HG02885 (cell line): ENCODE data around the gene ZFPM1.
"Not testable (repeated sequence)": the region's sequence is repeated elsewhere in the genome, so short reads cannot be mapped to it uniquely, and the experiment has no call there.

Experiments used
- ATAC-seq: cut with Tn5 transposase; IDR thresholded peaks from one replicate; pipeline ENCODE4 v1.9.1; 2021; ENCODE audit warnings: mild to moderate bottlenecking; ENCODE audit not compliant: unreplicated experiment, poor library complexity

Gene ZFPM1

DNA sequence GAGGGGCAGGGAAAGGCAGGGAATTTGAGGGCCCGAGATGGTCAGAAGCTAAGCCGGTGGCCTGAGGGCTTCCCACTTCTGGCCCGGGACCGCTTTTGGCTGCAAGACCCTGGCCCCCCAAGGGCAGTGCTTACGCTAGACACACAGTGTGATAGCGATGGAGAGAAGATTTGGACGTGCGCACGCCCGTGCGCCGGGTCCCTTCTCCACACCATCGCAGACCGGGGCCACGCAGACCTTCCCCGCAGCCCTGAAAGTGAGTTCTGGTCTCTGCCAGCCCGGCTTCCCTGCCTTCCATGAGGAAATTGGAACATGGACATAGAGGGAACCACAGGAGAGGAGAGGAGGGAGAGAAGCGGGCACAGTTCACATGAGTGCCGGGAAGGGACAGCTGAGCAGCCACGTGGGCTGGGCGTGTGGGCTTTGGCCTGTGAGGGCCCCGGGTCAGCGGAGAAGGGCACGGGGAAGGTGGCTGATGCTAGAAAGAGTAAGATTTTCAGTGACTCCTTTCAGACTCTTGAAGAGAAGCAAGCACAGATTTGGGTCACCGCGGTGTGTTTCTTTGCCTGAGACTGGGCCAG, 23.8 kb downstream of the ZFPM1 start:
- ATAC-seq = no peak

DNA sequence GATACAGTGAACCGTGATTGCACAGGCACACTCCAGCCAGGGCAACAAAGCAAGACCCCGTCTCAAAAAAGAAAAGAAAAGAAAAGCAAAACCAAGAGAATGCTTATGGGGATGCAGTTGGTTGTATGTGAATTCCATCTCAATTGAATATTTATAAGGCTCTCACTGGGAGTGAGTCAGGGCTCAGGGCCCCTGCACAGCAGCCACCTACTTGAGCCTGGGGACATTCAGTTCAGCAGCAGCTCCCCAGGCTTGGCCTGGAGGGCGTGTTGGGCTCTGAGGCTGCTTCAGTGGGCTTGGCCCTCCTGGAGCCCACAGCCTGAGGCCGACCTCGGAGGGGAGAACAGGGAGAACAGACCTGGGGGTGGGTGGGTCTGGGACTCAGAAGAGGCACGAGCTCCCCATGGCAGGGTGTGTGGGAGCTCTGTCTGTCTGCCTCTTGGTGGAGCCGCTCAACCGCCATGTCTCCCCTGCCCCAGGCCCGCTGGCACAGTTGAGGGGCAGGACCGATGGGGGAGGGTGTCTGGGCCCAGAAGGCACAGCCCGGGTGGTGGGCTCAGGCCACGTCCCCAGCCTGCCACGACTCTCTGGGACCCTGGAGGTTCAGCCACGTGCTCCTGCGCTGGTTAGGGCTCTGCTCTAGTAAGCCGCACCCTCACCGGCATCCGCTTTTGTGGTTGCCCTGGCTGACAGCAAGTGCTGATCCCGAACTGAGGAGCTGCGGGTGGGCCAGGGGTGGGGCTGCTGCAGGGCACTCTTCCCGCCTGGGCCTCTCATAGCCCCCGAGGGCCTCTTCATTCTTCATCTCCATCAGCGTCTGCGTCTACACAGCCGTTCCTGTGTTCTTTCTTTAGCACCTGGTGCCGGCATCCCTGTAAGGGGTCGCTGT, 24.8 kb downstream of the ZFPM1 start:
- ATAC-seq = no peak

DNA sequence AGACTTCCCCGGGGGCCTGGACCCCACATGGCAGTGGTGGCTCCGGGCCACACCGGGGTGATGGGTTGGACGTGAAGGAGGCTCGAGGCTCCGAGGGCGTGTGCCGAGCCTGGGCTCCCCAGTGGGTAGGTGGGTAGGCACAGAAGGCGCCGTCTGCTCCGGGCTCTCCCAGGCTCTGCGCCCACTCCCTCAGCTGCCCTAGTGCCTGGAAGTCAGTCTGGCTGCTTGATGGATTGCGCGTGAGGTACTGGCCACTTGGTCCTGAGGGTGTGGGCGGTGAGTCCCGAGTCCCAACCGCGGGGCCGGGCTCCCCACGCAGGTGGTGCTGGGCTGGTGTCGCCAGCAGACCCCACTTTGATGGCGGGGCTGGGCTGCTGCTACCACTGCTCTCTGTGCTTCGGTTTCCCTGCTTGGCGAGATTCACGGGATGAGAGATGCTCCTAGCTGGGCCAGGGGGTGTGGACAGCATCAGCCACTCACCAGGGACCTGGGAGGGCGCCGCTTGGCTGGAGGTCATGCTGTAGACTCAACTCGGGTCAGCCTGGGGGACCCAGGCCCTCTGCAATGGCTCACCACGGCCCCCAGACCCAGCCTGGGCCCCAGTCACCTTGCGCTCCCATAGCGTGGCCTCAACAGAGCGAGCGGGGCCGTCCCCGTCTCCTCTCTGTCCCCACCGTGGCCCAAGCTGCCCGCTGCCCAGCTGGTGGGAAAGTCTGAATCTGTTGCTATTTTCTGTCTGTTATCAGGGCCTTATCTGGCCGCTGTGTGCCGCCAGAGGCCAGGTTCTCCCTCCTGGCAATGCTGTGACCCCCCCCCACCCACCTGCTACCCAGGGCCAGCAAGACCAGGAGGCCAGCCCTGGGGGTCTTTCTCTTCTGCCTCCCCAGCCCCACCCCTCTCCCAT, 26.1 kb downstream of the ZFPM1 start:
- no peak for ATAC-seq

DNA sequence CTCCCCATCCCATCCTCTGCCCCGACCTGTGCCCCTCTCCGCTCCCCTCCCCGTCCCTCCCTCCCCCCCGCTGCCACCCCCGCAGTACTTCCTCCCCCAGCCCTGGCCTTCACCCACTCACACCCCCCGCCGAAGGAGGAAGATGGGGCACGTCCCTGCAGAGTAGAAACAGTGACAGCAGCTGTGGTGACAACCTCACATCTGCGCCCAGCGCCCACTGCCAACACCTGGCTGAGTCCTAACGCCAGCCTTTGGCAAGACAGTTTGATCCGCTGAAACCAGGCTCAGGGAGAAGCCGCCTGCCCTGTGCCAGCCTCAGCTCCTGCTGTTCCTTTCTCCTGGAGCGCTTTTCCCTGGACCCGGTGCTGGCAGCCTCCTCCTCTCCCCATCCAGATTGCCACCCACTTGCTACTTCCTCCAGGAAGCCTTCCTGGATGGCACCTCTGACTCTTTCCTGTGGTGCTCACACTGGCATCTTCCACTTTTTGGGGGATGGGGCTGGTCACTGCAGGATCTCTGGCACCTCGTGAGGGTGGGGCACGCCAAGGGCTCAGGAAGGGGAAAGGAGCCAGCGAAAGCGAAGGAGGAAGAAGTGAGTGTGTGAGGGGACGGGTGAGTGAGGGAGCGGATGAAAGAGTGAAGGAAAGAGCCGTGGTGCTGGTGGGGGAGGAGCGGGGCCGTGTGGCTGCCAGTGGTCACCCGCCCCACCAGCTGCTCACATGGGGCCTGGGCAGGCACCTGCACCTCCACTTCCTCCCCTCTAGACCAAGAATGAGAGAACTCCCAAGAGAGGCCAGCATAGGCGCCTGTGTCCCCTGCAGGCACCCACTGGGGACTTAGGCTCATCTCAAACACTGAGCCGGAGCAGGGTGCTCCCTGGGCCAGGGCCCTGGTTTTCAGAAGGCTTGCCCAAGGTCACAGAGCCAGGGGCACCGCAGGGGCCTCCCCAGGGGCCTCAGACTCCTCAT, 27.0 kb downstream of the ZFPM1 start:
- ATAC-seq = no peak

DNA sequence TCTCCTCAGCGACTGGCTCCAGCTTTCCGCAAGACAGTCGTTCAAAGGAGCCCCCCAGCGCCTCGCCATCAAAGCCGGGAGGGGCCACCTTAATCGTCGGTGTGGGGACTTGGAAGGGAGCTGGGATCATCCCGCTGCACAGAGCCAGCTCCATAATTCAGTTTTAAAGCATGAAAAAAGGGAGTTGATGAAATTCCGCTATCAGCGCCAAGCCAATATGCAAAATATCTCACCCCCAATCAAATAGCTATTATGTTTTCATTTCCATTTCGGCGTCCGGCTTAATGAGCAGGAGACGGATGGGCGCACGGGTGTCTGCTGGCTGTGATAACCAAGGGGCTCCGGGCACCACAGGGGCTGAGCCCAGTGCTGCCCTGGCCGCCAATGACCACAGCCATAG, 27.7 kb downstream of the ZFPM1 start:
- no peak for ATAC-seq

DNA sequence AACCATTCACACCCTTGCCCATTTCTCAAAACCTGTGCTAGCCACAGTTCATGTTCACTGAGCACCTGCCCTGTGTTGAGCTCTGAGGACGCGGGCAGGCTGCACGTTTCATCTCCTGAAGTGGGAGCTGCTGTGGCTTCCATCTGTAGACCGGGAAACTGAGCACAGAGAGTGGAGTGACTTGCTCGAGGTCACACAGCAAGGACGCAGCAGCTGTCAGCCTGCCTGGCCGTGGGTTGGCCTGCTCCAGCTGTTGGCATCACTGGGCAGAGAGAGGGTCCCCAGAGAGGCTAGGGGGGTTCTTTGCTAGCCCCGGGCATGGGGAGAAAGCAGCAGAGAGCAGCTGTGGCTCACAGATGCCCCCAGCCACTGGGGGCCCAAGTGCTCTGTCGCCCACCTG, 28.8 kb downstream of the ZFPM1 start:
- ATAC-seq = no peak

DNA sequence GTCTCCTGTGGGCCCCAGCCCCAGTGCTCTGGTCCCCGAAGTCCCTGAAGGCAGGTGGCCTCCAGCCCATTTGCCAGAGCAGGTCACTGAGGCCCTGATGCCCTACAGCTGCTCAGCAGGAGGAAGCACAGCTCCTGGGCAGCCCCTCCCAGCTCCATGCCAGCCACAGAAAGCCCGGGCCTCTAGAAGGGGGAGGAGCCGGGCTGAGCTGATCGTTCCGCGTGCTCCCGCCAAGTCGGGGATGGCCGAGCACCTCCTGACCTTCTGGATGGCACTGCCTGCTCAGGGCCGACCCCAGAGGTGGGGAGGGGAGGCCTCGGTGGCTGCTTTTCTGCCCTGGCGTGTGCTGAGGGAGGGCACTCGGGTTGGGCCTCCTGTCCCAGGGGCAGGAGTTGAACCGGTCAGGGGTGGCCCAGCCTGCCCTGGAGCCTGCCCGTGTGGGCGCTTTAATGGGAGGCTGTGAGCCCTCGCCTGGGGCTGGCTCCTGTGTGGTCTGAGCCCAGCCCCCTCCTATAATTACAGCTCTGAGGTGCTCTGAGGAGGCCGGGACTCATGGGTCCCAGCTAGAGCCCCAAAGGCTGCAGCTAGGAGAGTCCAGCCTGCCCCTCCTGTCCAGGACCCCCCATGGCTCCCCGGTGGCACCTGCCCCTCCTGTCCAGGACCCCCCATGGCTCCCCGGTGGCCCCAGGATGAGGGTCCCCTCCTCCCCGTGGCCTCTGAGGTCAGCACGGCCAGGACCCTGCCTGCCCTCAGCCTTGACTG, 29.7 kb downstream of the ZFPM1 start:
- no peak for ATAC-seq

DNA sequence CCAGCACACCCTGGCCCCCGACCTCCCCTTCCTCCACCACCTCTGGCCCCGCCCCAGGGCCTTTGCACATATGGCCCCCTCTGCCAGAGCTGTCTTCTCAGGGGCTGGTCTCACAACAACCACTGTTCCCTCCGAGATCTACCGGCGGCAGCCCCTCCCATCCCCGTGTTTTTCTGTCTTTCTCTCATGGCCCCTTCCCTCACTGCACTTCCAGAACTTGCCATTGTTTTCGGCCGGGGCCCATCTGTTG, 30.2 kb downstream of the ZFPM1 start:
- no peak for ATAC-seq

DNA sequence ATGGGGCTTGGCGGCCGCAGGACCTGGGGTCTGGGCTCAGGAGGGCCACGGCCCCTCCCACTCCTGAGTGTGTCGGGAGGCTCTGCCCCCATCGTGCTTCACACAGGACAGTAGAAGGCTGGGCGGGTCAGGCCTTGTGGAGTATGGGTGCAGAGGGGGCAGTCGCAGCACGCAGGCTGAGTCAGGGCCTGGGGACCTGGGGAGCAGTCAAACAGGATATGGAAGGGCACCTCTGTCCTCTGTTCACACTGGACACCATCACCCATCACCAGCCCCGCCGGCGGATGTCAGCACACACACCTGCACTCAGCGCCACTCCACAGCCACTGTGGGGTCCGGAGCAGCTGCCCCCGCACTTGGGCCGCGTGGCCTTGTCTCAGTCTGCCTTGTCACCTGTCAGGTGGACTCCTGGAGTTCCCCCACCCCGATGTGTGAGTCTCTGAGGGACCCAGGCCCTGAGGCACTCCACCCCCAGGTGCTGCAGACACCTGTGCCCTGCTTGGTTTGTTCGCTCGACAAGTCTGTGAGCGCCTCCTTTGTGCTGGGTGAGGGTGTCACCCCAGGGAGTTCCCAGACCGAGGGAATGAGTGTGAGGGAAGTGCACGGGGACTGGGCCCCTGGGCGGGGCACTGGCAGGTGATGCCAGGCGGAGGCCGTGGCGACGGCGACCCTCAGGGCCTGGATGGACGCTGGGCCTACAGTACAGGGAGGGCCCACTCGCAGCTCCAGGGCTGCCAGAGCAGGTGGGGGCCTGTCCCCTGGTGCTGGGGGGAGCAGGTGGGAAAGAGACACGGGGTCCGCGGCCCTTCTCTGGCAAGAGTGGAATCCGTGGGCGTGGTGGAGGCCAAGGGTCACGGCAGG, 31.7 kb downstream of the ZFPM1 start:
- no peak for ATAC-seq

DNA sequence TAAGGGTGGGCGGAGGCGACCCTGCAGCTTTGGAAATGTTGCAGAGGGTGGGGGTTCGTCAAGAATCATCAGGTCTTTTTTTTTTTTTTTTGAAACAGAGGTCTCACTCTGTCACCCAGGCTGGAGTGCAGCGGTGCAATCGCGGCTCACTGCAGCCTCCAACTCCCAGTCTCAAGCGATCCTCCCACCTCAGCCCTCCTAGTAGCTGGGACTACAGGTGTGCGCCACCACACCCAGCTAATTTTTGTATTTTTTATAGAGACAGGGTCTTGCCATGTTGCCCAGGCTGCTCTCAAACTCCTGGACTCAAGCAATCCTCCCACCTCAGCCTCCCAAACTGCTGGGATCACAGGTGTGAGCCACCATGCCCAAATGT, 32.3 kb downstream of the ZFPM1 start:
- not testable (repeated sequence) for ATAC-seq

DNA sequence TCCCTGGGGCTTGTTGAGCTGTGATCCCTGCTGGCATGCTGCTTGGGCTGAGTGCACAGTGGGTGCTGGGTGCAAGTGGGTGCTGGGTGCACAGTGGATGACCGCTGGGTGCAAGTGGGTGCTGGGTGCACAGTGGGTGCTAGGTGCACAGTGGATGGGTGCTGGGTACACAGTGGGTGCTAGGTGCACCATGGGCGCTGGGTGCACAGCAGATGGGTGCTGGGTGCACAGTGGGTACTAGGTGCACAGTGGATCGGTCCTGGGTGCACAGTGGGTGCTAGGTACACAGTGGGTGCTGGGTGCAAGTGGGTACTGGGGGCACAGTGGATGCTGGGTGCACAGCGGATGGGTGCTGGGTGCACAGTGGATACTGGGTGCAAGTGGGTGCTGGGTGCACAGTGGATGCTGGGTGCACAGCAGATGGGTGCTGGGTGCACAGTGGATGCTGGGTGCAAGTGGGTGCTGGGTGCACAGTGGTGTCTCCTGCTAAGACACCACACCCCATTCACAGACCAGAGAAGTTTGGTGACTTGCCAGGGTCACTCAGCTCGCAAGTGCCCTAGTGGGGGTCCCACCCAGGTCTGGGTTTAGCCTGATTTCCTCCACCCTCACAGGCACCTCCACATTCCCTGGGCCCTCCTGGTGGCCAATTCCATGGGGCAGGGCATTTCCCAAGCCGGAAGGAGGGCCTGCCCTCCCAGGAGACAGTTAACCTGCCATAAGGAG, 33.5 kb downstream of the ZFPM1 start:
- ATAC-seq = no peak

DNA sequence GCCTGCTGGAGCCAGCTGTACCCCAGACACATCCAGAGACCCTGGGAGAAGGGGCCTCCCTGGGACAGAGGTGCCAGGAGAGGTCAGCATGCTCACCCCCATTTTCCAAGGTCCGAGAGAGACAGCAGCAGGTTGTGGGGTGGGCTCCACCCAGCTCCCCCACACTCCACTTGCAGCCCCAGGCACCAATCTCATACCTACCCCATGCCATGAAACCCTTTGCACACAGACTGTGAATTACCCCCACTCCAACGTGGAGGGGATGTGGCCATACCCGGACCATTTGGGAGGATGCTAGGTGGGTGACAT, 34.0 kb downstream of the ZFPM1 start:
- ATAC-seq = no peak

DNA sequence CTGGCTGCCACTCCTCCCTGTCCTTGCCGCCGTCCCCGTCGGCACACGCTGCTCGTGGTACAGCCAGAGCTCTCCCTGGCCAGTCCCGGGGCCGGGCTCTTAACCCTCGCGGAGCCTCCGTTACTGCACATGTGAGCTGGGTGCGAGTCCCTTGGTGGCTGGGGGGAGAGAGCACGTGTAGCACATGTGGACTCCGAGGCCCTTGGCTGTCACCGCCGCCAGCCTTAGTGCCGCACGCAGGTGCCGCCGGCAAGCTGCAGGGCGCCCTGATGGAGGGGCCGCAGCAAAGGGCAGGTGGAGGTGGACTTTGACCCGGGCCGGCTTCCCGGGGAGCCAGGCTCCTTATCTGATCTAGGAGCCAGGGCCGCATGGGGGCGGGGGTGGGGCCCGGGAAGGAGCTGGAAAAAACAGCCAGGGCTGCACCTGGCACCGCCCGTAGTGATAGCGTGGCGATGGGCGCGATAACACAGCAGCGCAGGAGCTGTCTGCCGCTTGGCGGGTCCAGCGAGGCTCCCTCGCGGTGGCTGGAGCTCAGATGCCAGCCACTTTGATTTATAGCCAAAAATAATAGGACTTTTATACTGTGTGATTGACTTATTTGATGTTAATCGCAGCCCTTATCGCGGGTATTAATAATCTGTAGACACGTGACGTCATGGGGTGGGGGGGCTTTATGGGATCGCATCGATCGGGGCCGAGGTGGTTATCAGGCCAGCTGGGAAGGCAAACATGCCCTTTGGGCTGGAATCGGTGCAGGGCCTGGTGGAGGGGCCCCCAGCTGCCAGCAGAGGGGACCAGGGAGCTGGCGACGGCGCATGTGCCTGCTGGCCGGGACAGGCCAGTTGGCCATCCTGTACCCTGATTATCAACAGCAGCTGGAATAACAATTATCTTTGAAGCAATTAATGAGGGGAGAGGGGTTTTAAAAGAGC, 35.1 kb downstream of the ZFPM1 start:
- ATAC-seq = no peak

DNA sequence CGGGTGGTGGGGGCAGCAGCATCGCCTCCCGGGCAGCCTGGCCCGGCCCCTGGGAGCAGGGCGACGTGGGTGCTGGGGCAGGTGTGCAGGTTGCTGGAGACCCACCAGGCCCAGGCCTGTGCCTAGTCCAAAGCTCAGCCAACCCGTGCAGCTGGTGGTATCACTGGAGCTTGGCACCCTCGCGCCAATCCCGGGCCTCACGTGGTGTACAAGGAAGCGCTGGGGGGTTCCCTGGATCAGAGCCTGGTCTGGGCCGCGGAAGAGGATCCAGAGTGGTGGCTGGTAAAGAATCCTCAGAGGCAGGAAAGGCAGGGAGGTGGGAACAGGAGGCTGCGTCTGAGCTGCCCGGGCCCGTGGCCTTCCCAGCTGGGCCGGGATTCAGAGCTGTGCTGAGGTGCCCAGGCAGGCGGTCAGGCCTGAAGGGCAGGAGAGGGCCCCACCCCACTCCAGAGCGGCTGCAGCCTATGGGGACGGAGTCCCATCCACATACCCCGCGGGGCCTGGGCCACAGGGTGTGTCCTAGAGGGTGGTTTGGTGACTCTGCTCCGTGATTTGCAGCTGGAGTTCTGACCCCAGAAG, 36.2 kb downstream of the ZFPM1 start:
- no peak for ATAC-seq

DNA sequence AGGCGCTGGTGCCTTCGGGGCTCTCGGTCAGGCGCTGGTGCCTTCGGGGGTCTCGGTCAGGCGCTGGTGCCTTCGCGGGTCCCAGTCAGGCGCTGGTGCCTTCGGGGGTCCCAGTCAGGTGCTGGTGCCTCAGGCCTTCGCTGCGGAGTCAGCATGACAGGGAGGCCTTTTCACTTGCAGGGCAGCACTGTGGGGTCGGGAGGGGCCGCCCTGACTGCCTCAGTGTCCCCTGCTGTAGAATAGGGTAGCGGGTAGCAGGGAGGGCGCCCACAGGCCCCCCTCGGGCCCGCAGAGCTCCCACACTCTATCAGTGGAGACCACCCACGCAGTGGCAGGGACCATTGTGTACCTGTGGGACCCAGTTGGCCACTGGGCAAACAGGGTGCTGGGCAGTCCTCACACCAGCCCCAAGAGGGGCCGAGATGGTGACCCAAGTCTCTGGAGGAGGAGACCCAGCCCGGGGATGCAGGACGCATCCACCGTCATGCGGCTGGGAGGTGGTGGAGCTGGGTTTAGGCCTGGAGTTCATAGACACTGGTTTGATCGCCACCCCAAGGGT, 38.0 kb downstream of the ZFPM1 start:
- no peak for ATAC-seq

DNA sequence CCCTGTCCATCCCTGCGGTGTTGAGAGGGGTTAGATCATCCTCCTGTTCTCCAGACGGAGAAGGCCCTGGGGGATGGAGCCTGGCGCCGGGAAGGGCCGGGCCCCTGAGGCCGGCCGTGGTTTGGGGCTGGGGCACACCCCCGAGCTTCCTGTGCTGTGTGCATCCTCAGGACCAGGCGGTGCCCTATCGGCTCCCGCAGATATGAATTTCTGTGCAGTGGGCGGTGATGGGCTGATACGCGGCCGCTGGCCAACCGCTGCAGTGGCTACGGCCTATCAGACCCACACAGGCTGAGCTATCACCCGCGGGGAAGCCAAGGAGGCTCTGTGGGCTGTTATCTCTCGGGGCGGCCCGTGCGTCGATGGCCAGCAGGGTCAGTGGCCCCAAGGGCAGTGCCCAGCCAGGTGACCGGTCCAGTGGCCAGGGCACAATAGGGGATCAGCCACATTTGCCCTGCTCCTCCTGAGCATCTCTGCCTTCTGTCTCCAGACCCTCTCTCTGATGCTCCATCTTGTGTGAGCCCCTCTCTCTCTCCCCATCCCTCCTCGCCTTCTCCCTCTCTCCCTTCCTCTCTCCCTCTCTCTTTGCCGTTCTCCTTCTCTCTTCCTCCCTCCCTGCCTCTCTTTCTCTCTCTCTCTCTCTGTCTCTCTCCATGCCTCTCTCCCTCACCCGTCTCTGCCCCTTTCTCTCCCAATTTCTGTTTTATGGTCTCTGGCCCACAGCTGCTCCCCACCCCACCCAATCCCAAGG, 38.7 kb downstream of the ZFPM1 start:
- no peak for ATAC-seq
